ENCODE data around the gene EP400. TPM values are rescaled to one million over a fixed set of nuclear protein-coding genes. Genes with fewer than 3 reads are reported as not detected.
A peak's percentile ranks its signal among the peaks of the same experiment; 100 is the strongest.
"Not testable (repeated sequence)": the region's sequence is repeated elsewhere in the genome, so short reads cannot be mapped to it uniquely, and the experiment has no call there.

The EP400 gene
- polyA plus RNA-seq, 1 donor (not counting 4 experiments of a cell fraction or from before 2014, with no cell fraction given): 4.1 TPM

GRCh38 chr12:131950182-131950913, 606 bp downstream of the EP400 start:
- H4K20me1 ChIP-seq (ENCODE audit: control insufficient read depth, extremely low read depth, insufficient read depth, low read length): peaks cover 4% of the 10 kb centered on the region
- H3K4me3 ChIP-seq (ENCODE audit: control insufficient read depth in 2 of 3, extremely low read depth in 1 of 3, insufficient read depth in 2 of 3, low read depth in 1 of 3, low read length in 3 of 3): peak overlapping the region; percentile 75 to 96 (median 92)
- peak overlapping the region; percentile 87 for H3K9ac ChIP-seq (ENCODE audit: control insufficient read depth, extremely low read depth, insufficient read depth, low read length)
- H3K9me1 ChIP-seq (ENCODE audit: control insufficient read depth, extremely low read depth, insufficient read depth, low read length): no peaks in the 10 kb centered on the region
- H2AFZ ChIP-seq (ENCODE audit: control insufficient read depth, low read length): peak overlapping the region; percentile 10
- peaks cover 8% of the 10 kb centered on the region for H3K4me1 ChIP-seq (ENCODE audit: control insufficient read depth, extremely low read depth, insufficient read depth, low read length)
- peaks cover 51% of the 10 kb centered on the region for H3K79me2 ChIP-seq (ENCODE audit: control insufficient read depth, insufficient read depth, low read length)
- FAIRE-seq (no peak), DNase-seq (ENCODE audit: low read depth, low spot score) (no peak)
- no peak for TF ChIP-seq CTCF (optimal IDR thresholded peaks at IDR 0.05 in 1 of 3, IDR thresholded peaks at IDR 0.05 in 1 of 3, conservative IDR thresholded peaks at IDR 0.05 in 1 of 3; ENCODE audit: extremely low read depth in 1 of 3, insufficient read depth in 2 of 3, low read length in 3 of 3)
- TF ChIP-seq EZH2 (IDR thresholded peaks at IDR 0.05; ENCODE audit: low read length): no peak
- H3K27ac ChIP-seq (ENCODE audit: control insufficient read depth, insufficient read depth, low read length): peak overlapping the region; percentile 54
- dilution Hi-C loops (cut with MboI; ENCODE audit: extremely low pct_ligation_motif_present, low sequenced_read_pairs): no loop called here
- H3K4me2 ChIP-seq (ENCODE audit: control insufficient read depth, extremely low read depth, insufficient read depth, low read depth, low read length): peak overlapping the region; percentile 67
- no peaks in the 10 kb centered on the region for H3K27me3 ChIP-seq (ENCODE audit: control insufficient read depth, extremely low read depth, insufficient read depth, low read length)
- H3K36me3 ChIP-seq (ENCODE audit: control insufficient read depth in 2 of 2, extremely low read depth in 1 of 2, insufficient read depth in 2 of 2, low read length in 2 of 2): no peaks in the 10 kb centered on the region
- no peaks in the 10 kb centered on the region for H3K9me3 ChIP-seq (ENCODE audit: control insufficient read depth, low read depth, low read length)

- DNase-seq (ENCODE audit: low read depth, low spot score); H3K9me3 ChIP-seq (ENCODE audit: control insufficient read depth, low read depth, low read length); FAIRE-seq; H3K9ac ChIP-seq (ENCODE audit: control insufficient read depth, extremely low read depth, insufficient read depth, low read length); H3K9me1 ChIP-seq (ENCODE audit: control insufficient read depth, extremely low read depth, insufficient read depth, low read length); H3K27ac ChIP-seq (ENCODE audit: control insufficient read depth, insufficient read depth, low read length); H3K4me2 ChIP-seq (ENCODE audit: control insufficient read depth, extremely low read depth, insufficient read depth, low read depth, low read length); H2AFZ ChIP-seq (ENCODE audit: control insufficient read depth, low read length); H3K4me3 ChIP-seq (ENCODE audit: control insufficient read depth in 2 of 3, extremely low read depth in 1 of 3, insufficient read depth in 2 of 3, low read depth in 1 of 3, low read length in 3 of 3); H3K27me3 ChIP-seq (ENCODE audit: control insufficient read depth, extremely low read depth, insufficient read depth, low read length); H3K36me3 ChIP-seq (ENCODE audit: control insufficient read depth in 2 of 2, extremely low read depth in 1 of 2, insufficient read depth in 2 of 2, low read length in 2 of 2); dilution Hi-C loops (cut with MboI; ENCODE audit: extremely low pct_ligation_motif_present, low sequenced_read_pairs): not testable (repeated sequence)
- Histone ChIP-seq H4K20me1 (ENCODE audit: control insufficient read depth, extremely low read depth, insufficient read depth, low read length) (peaks cover 10% of the 10 kb centered on the region), H3K4me1 (ENCODE audit: control insufficient read depth, extremely low read depth, insufficient read depth, low read length) (peaks cover 21% of the 10 kb centered on the region), H3K79me2 (ENCODE audit: control insufficient read depth, insufficient read depth, low read length) (peaks cover 85% of the 10 kb centered on the region)
These were observed 4.1 kb downstream of the EP400 start for GRCh38 chr12:131953810-131954209.

- H3K4me2 ChIP-seq (ENCODE audit: control insufficient read depth, extremely low read depth, insufficient read depth, low read depth, low read length); H3K9me3 ChIP-seq (ENCODE audit: control insufficient read depth, low read depth, low read length); H3K4me3 ChIP-seq (ENCODE audit: control insufficient read depth in 2 of 3, extremely low read depth in 1 of 3, insufficient read depth in 2 of 3, low read depth in 1 of 3, low read length in 3 of 3); dilution Hi-C loops (cut with MboI; ENCODE audit: extremely low pct_ligation_motif_present, low sequenced_read_pairs); FAIRE-seq; H3K36me3 ChIP-seq (ENCODE audit: control insufficient read depth in 2 of 2, extremely low read depth in 1 of 2, insufficient read depth in 2 of 2, low read length in 2 of 2); H2AFZ ChIP-seq (ENCODE audit: control insufficient read depth, low read length); H3K9me1 ChIP-seq (ENCODE audit: control insufficient read depth, extremely low read depth, insufficient read depth, low read length); H3K9ac ChIP-seq (ENCODE audit: control insufficient read depth, extremely low read depth, insufficient read depth, low read length); H3K27me3 ChIP-seq (ENCODE audit: control insufficient read depth, extremely low read depth, insufficient read depth, low read length); DNase-seq (ENCODE audit: low read depth, low spot score); H3K27ac ChIP-seq (ENCODE audit: control insufficient read depth, insufficient read depth, low read length): not testable (repeated sequence)
- Histone ChIP-seq H4K20me1 (ENCODE audit: control insufficient read depth, extremely low read depth, insufficient read depth, low read length) (peaks cover 14% of the 10 kb centered on the region), H3K4me1 (ENCODE audit: control insufficient read depth, extremely low read depth, insufficient read depth, low read length) (peaks cover 21% of the 10 kb centered on the region), H3K79me2 (ENCODE audit: control insufficient read depth, insufficient read depth, low read length) (peaks cover 91% of the 10 kb centered on the region)
These were observed 4.7 kb downstream of the EP400 start for GRCh38 chr12:131954460-131954859.
